ENCODE measurements around the gene INSM1.

- TF ChIP-seq CREB1 (IDR thresholded peaks at IDR 0.05; ENCODE audit: low read depth) (no peak), NFIC (IDR thresholded peaks at IDR 0.05) (no peak), MAX (IDR thresholded peaks at IDR 0.05) (no peak), EGR1 (IDR thresholded peaks at IDR 0.05) (no peak), EP300 (IDR thresholded peaks at IDR 0.05; ENCODE audit: borderline replicate concordance) (no peak), TCF12 (IDR thresholded peaks at IDR 0.05; ENCODE audit: low read depth) (no peak), CEBPB (IDR thresholded peaks at IDR 0.05) (no peak), USF1 (IDR thresholded peaks at IDR 0.05) (no peak), TEAD4 (IDR thresholded peaks at IDR 0.05) (no peak)
Observed at GRCh38 chr20:20344476-20344875, 23.4 kb upstream of the INSM1 start.

Data from Ishikawa (cell line).